PC-9 (cell line): Measurements from ENCODE around the gene CRIP2. TPM values are rescaled to one million over a fixed set of nuclear protein-coding genes. Genes with fewer than 3 reads are reported as not detected.

ENCODE experiments used
- BruUV-seq: library from RNA; stranded (reverse); fragments of 400-500 nt; replicated peaks from 2 replicates; lab custom pipeline; 2021; lab: Mats Ljungman, UMichigan
- CTCF ChIA-PET: fragments of 300-600 bp; sonication (Branson Sonifier 250); formaldehyde crosslinking; loops from one replicate; lab custom pipeline; 2022; ENCODE audit warnings: antibody characterized with exemption; lab: Charles Lee
- POLR2A ChIA-PET: fragments of 300-600 bp; sonication (Branson Sonifier 250); formaldehyde crosslinking; loops from one replicate; lab custom pipeline; 2022; ENCODE audit warnings: antibody characterized with exemption; ENCODE audit not compliant: unreplicated experiment; lab: Charles Lee
- DNase-seq, 2 experiments: peaks; one replicate each; pipeline versions ENCODE4 v3.0.0 to v3.0.0-alpha.2; 2015 to 2022; ENCODE audit warnings: mixed read lengths in 1 of 2
- H2AFZ ChIP-seq: fragments of 200-600 bp; sonication (generic); 2 replicates; pipeline ENCODE4 v1.8.1; 2017; ENCODE audit warnings: antibody characterized with exemption
- H3F3A ChIP-seq: fragments of 200-600 bp; sonication (generic); 2 replicates; pipeline ENCODE4 v1.8.1; 2017; ENCODE audit warnings: antibody characterized with exemption, mild to moderate bottlenecking, low read depth; ENCODE audit not compliant: insufficient read depth
- H3K27ac ChIP-seq: fragments of 200-600 bp; sonication (generic); 2 replicates; pipeline ENCODE4 v1.6.1; 2016; ENCODE audit warnings: mixed run types
- H3K27me3 ChIP-seq: fragments of 200-600 bp; sonication (generic); 2 replicates; pipeline ENCODE4 v1.6.1; 2016; ENCODE audit warnings: low read depth, mixed run types; ENCODE audit not compliant: insufficient read depth
- H3K36me3 ChIP-seq: fragments of 200-600 bp; sonication (generic); 2 replicates; pipeline ENCODE4 v1.6.1; 2016; ENCODE audit warnings: low read depth, mixed run types
- H3K4me1 ChIP-seq: fragments of 200-600 bp; sonication (generic); replicated peaks from 2 replicates; pipeline ENCODE4 v1.6.1; 2016; ENCODE audit warnings: mixed run types; ENCODE audit not compliant: insufficient read depth
- H3K4me2 ChIP-seq: fragments of 200-600 bp; sonication (generic); 2 replicates; pipeline ENCODE4 v1.6.1; 2017; ENCODE audit warnings: mixed run types
- H3K4me3 ChIP-seq: fragments of 200-600 bp; sonication (generic); 2 replicates; pipeline ENCODE4 v1.6.1; 2016; ENCODE audit warnings: mixed run types
- H3K79me2 ChIP-seq: fragments of 200-600 bp; sonication (generic); 2 replicates; pipeline ENCODE4 v1.6.1; 2017; ENCODE audit warnings: low read depth, mixed run types
- H3K9me2 ChIP-seq: fragments of 200-600 bp; sonication (generic); 2 replicates; pipeline ENCODE4 v1.8.1; 2017; ENCODE audit warnings: mild to moderate bottlenecking; ENCODE audit not compliant: insufficient read depth
- H3K9me3 ChIP-seq: fragments of 200-600 bp; sonication (generic); 2 replicates; pipeline ENCODE4 v1.8.1; 2016; ENCODE audit warnings: low read depth; ENCODE audit not compliant: insufficient read depth
- H4K20me1 ChIP-seq: fragments of 200-600 bp; sonication (generic); 2 replicates; pipeline ENCODE4 v1.8.1; 2017; ENCODE audit not compliant: insufficient read depth
- CTCF ChIP-seq: fragments of 200-600 bp; sonication (generic); conservative IDR thresholded peaks from 2 replicates; pipeline ENCODE4 v1.6.1; 2017; ENCODE audit warnings: mixed run types, antibody characterized with exemption, mild to moderate bottlenecking, moderate library complexity
- EZH2 ChIP-seq: fragments of 200-600 bp; sonication (generic); IDR thresholded peaks from 2 replicates; pipeline ENCODE4 v1.8.0; 2017; ENCODE audit warnings: antibody characterized with exemption, low read depth
- intact Hi-C: fragments of 100-400 bp; cut with micrococcal nuclease; formaldehyde crosslinking; loops from one replicate; pipeline ENCODE4 v1.10.0; 2022; ENCODE audit not compliant: unreplicated experiment
- total RNA-seq: library from RNA; stranded (reverse); gene quantifications from 2 replicates; pipeline ENCODE4 v1.2.3, GENCODE V29; 2021

Gene CRIP2
- total RNA-seq, 1 experiment from 2014 or later: 50.2 TPM

- H3K79me2 ChIP-seq: no peaks in the 10 kb centered on the region
- TF ChIP-seq CTCF: no peak
- TF ChIP-seq EZH2: no peak
- H3K27ac ChIP-seq: no peak overlapping the region
- H3K36me3 ChIP-seq: no peaks in the 10 kb centered on the region
- H3K9me3 ChIP-seq: no peaks in the 10 kb centered on the region
- peaks cover 18% of the 10 kb centered on the region for H3K27me3 ChIP-seq
- no peaks in the 10 kb centered on the region for H3K9me2 ChIP-seq
- no peaks in the 10 kb centered on the region for H3K4me1 ChIP-seq
- peaks cover 9% of the 10 kb centered on the region; the same call in 1 of the 2 replicates for H3F3A ChIP-seq
- no peak overlapping the region for H3K4me3 ChIP-seq
- BruUV-seq: no TSS peak
- ChIA-PET POLR2A (no interaction called here), CTCF (no interaction called here)
- intact Hi-C loops: no loop called here
- H4K20me1 ChIP-seq: no peaks in the 10 kb centered on the region
- no peak overlapping the region for H3K4me2 ChIP-seq
- DNase-seq: no peak
- H2AFZ ChIP-seq: no peak overlapping the region
Measured at GRCh38 chr14:105525326-105525725, 50.7 kb downstream of the CRIP2 start.

- intact Hi-C loops: no loop called here
- CTCF ChIA-PET: interaction anchor here (1.0 kb wide), 1 partner anchor 155 kb away, joined by 3 read pairs; no protein-coding TSS in a partner anchor
- H3K79me2 ChIP-seq: no peaks in the 10 kb centered on the region
- peak within 1 kb of the TSS; percentile 43; the same call in 1 of the 2 replicates for H3K4me3 ChIP-seq
- no peaks in the 10 kb centered on the region for H3K36me3 ChIP-seq
- H2AFZ ChIP-seq: no peak within 1 kb of the TSS
- H3K4me2 ChIP-seq: peak within 1 kb of the TSS; percentile 67
- POLR2A ChIA-PET: no interaction called here
- H3F3A ChIP-seq: peaks cover 9% of the 10 kb centered on the region; the same call in 1 of the 2 replicates
- H3K27ac ChIP-seq: no peak within 1 kb of the TSS
- no peaks in the 10 kb centered on the region for H3K9me2 ChIP-seq
- DNase-seq: peak in 1 of 2 experiments; percentile 21
- no TSS peak for BruUV-seq
- no peaks in the 10 kb centered on the region for H3K9me3 ChIP-seq
- H4K20me1 ChIP-seq: no peaks in the 10 kb centered on the region
- TF ChIP-seq EZH2 (no peak), CTCF (no peak)
- H3K27me3 ChIP-seq: peaks cover 16% of the 10 kb centered on the region
- H3K4me1 ChIP-seq: no peaks in the 10 kb centered on the region
Measured at GRCh38 chr14:105525861-105526775, 51.5 kb downstream of the CRIP2 start, which contains the start of gene TMEM121. TMEM121 (plus strand) TSS chr14:105526583; CDS start chr14:105528835, 2,252 bp downstream.

- H3K9me3 ChIP-seq: no peaks in the 10 kb centered on the region
- H3F3A ChIP-seq: peaks cover 9% of the 10 kb centered on the region; the same call in 1 of the 2 replicates
- no peak overlapping the region for H3K27ac ChIP-seq
- BruUV-seq: no TSS peak
- no peak for DNase-seq
- H3K4me1 ChIP-seq: no peaks in the 10 kb centered on the region
- H3K79me2 ChIP-seq: no peaks in the 10 kb centered on the region
- no peaks in the 10 kb centered on the region for H3K9me2 ChIP-seq
- peaks cover 14% of the 10 kb centered on the region for H3K27me3 ChIP-seq
- H3K4me2 ChIP-seq: peak overlapping the region; percentile 55; the same call in 1 of the 2 replicates
- no peak overlapping the region for H3K4me3 ChIP-seq
- ChIA-PET POLR2A (no interaction called here), CTCF (interaction anchor here (1.0 kb wide), 1 partner anchor 156 kb away, joined by 3 read pairs; no protein-coding TSS in a partner anchor)
- no peak for TF ChIP-seq CTCF
- no peak for TF ChIP-seq EZH2
- intact Hi-C loops: no loop called here
- H4K20me1 ChIP-seq: no peaks in the 10 kb centered on the region; the same call in 1 of the 2 replicates
- H3K36me3 ChIP-seq: no peaks in the 10 kb centered on the region
- H2AFZ ChIP-seq: no peak overlapping the region
Measured at GRCh38 chr14:105526776-105527380, 52.3 kb downstream of the CRIP2 start.
